Measurements from ENCODE around the gene FNIP2. TPM values are rescaled to one million over a fixed set of nuclear protein-coding genes. Genes with fewer than 3 reads are reported as not detected.
"Not testable (repeated sequence)": the region's sequence is repeated elsewhere in the genome, so short reads cannot be mapped to it uniquely, and the experiment has no call there.

The FNIP2 gene
- total RNA-seq, 1 experiment from 2014 or later, result 16.1 TPM

GRCh38 chr4:158754385-158755180 lies 14.2 kb upstream of the FNIP2 start:
- H3K27me3 ChIP-seq (replicated peaks; ENCODE audit: insufficient read depth, low read depth, low read length, poor library complexity), result no peaks in the 10 kb centered on the region
- POLR2A ChIA-PET (ENCODE audit: low non-redundant PET), result no interaction called here
- no peaks in the 10 kb centered on the region for H3K4me1 ChIP-seq (ENCODE audit: insufficient read depth, low read length, poor library complexity, severe bottlenecking)
- no TSS peak for BruUV-seq (replicated peaks)
- TF ChIP-seq CTCF (conservative IDR thresholded peaks at IDR 0.05; ENCODE audit: low read depth, low read length) (no peak), EZH2 (IDR thresholded peaks at IDR 0.05; ENCODE audit: borderline replicate concordance, low read depth, low read length, poor library complexity, severe bottlenecking) (no peak)
- no peak overlapping the region for H3K27ac ChIP-seq (ENCODE audit: low read depth, low read length, poor library complexity, severe bottlenecking)
- no peaks in the 10 kb centered on the region for H3K36me3 ChIP-seq (ENCODE audit: insufficient read depth, low read length, poor library complexity, severe bottlenecking)
- CTCF ChIA-PET, result interaction anchor here (0.6 kb wide), 1 partner anchor 366 kb away, joined by 4 read pairs; no protein-coding TSS in a partner anchor
- H3K4me3 ChIP-seq (ENCODE audit: low read depth, low read length, poor library complexity, severe bottlenecking), result no peak overlapping the region
- H3K9me3 ChIP-seq (ENCODE audit: low read depth, low read length, poor library complexity, severe bottlenecking), result no peaks in the 10 kb centered on the region
- intact Hi-C loops (cut with micrococcal nuclease; ENCODE audit: unreplicated experiment), result no loop called here
- no peak for DNase-seq (ENCODE audit: low spot score)

GRCh38 chr4:158755819-158756218 lies 13.0 kb upstream of the FNIP2 start:
- BruUV-seq (replicated peaks); H3K27me3 ChIP-seq (replicated peaks; ENCODE audit: insufficient read depth, low read depth, low read length, poor library complexity); H3K4me3 ChIP-seq (ENCODE audit: low read depth, low read length, poor library complexity, severe bottlenecking); DNase-seq (ENCODE audit: low spot score); CTCF ChIA-PET; H3K27ac ChIP-seq (ENCODE audit: low read depth, low read length, poor library complexity, severe bottlenecking); H3K9me3 ChIP-seq (ENCODE audit: low read depth, low read length, poor library complexity, severe bottlenecking); H3K4me1 ChIP-seq (ENCODE audit: insufficient read depth, low read length, poor library complexity, severe bottlenecking); intact Hi-C loops (cut with micrococcal nuclease; ENCODE audit: unreplicated experiment); H3K36me3 ChIP-seq (ENCODE audit: insufficient read depth, low read length, poor library complexity, severe bottlenecking): not testable (repeated sequence)
- POLR2A ChIA-PET (ENCODE audit: low non-redundant PET), result interaction anchor here (0.7 kb wide), 1 partner anchor 14 kb away, joined by 3 read pairs; no protein-coding TSS in a partner anchor

- intact Hi-C loops (cut with micrococcal nuclease; ENCODE audit: unreplicated experiment), result no loop called here
- Histone ChIP-seq H3K9me3 (ENCODE audit: low read depth, low read length, poor library complexity, severe bottlenecking) (no peaks in the 10 kb centered on the region), H3K4me3 (ENCODE audit: low read depth, low read length, poor library complexity, severe bottlenecking) (no peak overlapping the region), H3K27ac (ENCODE audit: low read depth, low read length, poor library complexity, severe bottlenecking) (no peak overlapping the region), H3K4me1 (ENCODE audit: insufficient read depth, low read length, poor library complexity, severe bottlenecking) (no peaks in the 10 kb centered on the region), H3K36me3 (ENCODE audit: insufficient read depth, low read length, poor library complexity, severe bottlenecking) (no peaks in the 10 kb centered on the region), H3K27me3 (replicated peaks; ENCODE audit: insufficient read depth, low read depth, low read length, poor library complexity) (no peaks in the 10 kb centered on the region)
- ChIA-PET CTCF (no interaction called here), POLR2A (ENCODE audit: low non-redundant PET) (interaction anchor here (0.7 kb wide), 1 partner anchor 13 kb away, joined by 3 read pairs; no protein-coding TSS in a partner anchor)
- TF ChIP-seq EZH2 (IDR thresholded peaks at IDR 0.05; ENCODE audit: borderline replicate concordance, low read depth, low read length, poor library complexity, severe bottlenecking) (no peak), CTCF (conservative IDR thresholded peaks at IDR 0.05; ENCODE audit: low read depth, low read length) (no peak)
- no TSS peak for BruUV-seq (replicated peaks)
- DNase-seq (ENCODE audit: low spot score), result no peak
Measured at GRCh38 chr4:158756588-158756987, 12.2 kb upstream of the FNIP2 start.

- DNase-seq (ENCODE audit: low spot score), result no peak
- POLR2A ChIA-PET (ENCODE audit: low non-redundant PET), result no interaction called here
Measured at GRCh38 chr4:158758142-158758541, 10.7 kb upstream of the FNIP2 start.

More at GRCh38 chr4:158758142-158758541, 10.7 kb upstream of the FNIP2 start:
- H3K27me3 ChIP-seq (replicated peaks; ENCODE audit: insufficient read depth, low read depth, low read length, poor library complexity), result no peaks in the 10 kb centered on the region
- intact Hi-C loops (cut with micrococcal nuclease; ENCODE audit: unreplicated experiment), result no loop called here
- no peaks in the 10 kb centered on the region for H3K4me1 ChIP-seq (ENCODE audit: insufficient read depth, low read length, poor library complexity, severe bottlenecking)
- no peak overlapping the region for H3K4me3 ChIP-seq (ENCODE audit: low read depth, low read length, poor library complexity, severe bottlenecking)
- no peaks in the 10 kb centered on the region for H3K36me3 ChIP-seq (ENCODE audit: insufficient read depth, low read length, poor library complexity, severe bottlenecking)
- H3K27ac ChIP-seq (ENCODE audit: low read depth, low read length, poor library complexity, severe bottlenecking), result no peak overlapping the region
- H3K9me3 ChIP-seq (ENCODE audit: low read depth, low read length, poor library complexity, severe bottlenecking), result no peaks in the 10 kb centered on the region
- no peak for TF ChIP-seq EZH2 (IDR thresholded peaks at IDR 0.05; ENCODE audit: borderline replicate concordance, low read depth, low read length, poor library complexity, severe bottlenecking)
- TF ChIP-seq CTCF (conservative IDR thresholded peaks at IDR 0.05; ENCODE audit: low read depth, low read length), result no peak
- CTCF ChIA-PET, result no interaction called here
- no TSS peak for BruUV-seq (replicated peaks)

Data from A673 (cell line).